ENCODE results near the gene HOXC9.

The HOXC9 gene

DNA sequence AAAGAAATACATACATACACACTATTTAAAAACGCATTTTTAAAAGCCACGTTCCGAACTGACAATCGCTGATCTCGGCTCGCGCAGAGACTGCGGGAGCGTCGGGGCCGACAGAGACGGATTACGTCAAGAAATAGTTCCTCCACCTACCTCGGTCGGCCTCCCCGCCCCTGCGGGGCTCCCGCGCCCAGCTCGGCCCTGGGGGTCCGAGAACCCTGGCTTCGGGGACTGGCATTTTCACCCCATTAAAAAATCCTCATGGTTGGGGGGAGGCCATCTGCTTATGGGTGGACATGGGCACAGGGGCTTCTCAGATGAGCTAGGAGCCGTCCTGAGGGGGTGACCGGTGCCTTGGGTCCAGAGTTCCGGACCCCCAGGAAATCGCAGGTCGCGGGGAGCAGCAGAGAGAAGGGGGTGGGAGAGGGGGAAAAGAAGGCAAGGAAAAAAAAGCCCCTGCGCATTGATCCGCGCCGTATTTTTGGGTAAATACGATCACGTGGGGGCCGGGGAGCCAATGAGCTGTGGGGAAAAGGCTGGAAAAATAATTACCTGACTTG, 324 bp upstream of the HOXC9 start:
- Histone ChIP-seq H3K9ac (ENCODE audit: low read length) (no peak overlapping the region), H3K9me2 (replicated peaks; ENCODE audit: insufficient read depth, low read length) (no peaks in the 10 kb centered on the region), H3K4me3 (ENCODE audit: insufficient read depth, low read length, poor library complexity, severe bottlenecking) (no peak overlapping the region), H3F3A (ENCODE audit: insufficient read depth) (no peaks in the 10 kb centered on the region), H3K36me3 (ENCODE audit: low read length) (no peaks in the 10 kb centered on the region), H2AFZ (ENCODE audit: low read depth, low read length, severe bottlenecking) (no peak overlapping the region), H3K27ac (ENCODE audit: low read depth, low read length) (no peak overlapping the region), H3K79me2 (ENCODE audit: insufficient read depth, low read length) (no peaks in the 10 kb centered on the region), H4K20me1 (ENCODE audit: low read depth, low read length) (no peaks in the 10 kb centered on the region), H3K4me2 (ENCODE audit: low read depth, low read length, poor library complexity, severe bottlenecking) (no peak overlapping the region), H3K27me3 (ENCODE audit: low read length) (no peaks in the 10 kb centered on the region), H3K9me3 (ENCODE audit: insufficient read depth, low read length) (no peaks in the 10 kb centered on the region)
- no peak for TF ChIP-seq EZH2phosphoT487 (conservative IDR thresholded peaks at IDR 0.05; ENCODE audit: low read length)
- TF ChIP-seq, protein P1, sequence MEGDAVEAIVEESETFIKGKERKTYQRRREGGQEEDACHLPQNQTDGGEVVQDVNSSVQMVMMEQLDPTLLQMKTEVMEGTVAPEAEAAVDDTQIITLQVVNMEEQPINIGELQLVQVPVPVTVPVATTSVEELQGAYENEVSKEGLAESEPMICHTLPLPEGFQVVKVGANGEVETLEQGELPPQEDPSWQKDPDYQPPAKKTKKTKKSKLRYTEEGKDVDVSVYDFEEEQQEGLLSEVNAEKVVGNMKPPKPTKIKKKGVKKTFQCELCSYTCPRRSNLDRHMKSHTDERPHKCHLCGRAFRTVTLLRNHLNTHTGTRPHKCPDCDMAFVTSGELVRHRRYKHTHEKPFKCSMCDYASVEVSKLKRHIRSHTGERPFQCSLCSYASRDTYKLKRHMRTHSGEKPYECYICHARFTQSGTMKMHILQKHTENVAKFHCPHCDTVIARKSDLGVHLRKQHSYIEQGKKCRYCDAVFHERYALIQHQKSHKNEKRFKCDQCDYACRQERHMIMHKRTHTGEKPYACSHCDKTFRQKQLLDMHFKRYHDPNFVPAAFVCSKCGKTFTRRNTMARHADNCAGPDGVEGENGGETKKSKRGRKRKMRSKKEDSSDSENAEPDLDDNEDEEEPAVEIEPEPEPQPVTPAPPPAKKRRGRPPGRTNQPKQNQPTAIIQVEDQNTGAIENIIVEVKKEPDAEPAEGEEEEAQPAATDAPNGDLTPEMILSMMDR (IDR thresholded peaks at IDR 0.05; ENCODE audit: insufficient read depth, low read length, poor library complexity, severe bottlenecking): no peak

DNA sequence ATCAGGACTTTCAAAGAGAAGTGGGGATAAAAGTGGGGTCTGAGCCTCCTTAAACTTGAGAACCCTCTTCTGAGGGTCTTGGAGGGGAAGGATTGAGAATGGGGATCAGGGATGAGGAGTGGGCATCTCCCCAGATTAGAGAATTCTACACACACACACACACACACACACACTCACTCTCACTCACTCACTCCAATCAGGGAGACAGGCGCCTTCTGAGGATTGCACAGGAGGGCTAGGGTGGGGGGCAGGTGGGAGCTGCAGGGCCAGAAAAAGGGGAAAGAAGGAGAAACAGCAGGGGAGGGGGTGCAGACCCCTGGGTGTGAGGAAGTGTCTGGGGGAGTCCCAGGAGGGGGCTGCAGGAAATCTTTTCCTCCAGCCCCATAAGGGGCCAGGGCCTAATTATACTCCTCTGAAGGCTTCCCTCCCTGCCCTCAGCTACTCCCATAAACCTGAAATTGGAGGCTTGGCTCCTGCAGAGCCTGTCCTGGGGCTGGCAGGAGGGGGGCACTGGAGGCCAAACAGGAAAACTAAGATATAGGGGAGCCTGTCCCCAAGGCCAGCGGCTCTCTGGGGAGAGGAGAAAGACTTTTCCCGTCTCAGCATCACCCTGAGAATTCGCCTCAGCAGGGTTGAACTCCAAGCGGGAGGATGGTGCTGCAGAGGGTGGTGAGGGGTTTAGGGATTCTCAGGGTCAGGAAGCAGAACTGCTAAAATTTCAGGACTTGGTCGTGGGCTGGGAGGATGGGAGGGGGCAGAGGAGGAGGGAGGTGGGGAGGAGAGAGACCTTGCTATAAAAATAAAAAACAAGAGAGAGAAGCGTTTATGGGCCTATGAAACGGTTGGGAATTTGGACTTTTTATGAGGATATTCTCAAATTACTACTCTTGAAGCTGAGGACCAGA, 1.6 kb downstream of the HOXC9 start:
- Histone ChIP-seq H4K20me1 (ENCODE audit: low read depth, low read length) (no peaks in the 10 kb centered on the region), H3K36me3 (ENCODE audit: low read length) (no peaks in the 10 kb centered on the region), H3K27ac (ENCODE audit: low read depth, low read length) (no peak overlapping the region), H3K27me3 (ENCODE audit: low read length) (no peaks in the 10 kb centered on the region), H3F3A (ENCODE audit: insufficient read depth) (no peaks in the 10 kb centered on the region), H3K9ac (ENCODE audit: low read length) (no peak overlapping the region), H3K4me2 (ENCODE audit: low read depth, low read length, poor library complexity, severe bottlenecking) (no peak overlapping the region), H2AFZ (ENCODE audit: low read depth, low read length, severe bottlenecking) (no peak overlapping the region), H3K9me2 (replicated peaks; ENCODE audit: insufficient read depth, low read length) (no peaks in the 10 kb centered on the region), H3K9me3 (ENCODE audit: insufficient read depth, low read length) (no peaks in the 10 kb centered on the region), H3K4me3 (ENCODE audit: insufficient read depth, low read length, poor library complexity, severe bottlenecking) (no peak overlapping the region), H3K79me2 (ENCODE audit: insufficient read depth, low read length) (no peaks in the 10 kb centered on the region)
- no peak for TF ChIP-seq EZH2phosphoT487 (conservative IDR thresholded peaks at IDR 0.05; ENCODE audit: low read length)
- TF ChIP-seq, protein P1 (IDR thresholded peaks at IDR 0.05; ENCODE audit: insufficient read depth, low read length, poor library complexity, severe bottlenecking): no peak

DNA sequence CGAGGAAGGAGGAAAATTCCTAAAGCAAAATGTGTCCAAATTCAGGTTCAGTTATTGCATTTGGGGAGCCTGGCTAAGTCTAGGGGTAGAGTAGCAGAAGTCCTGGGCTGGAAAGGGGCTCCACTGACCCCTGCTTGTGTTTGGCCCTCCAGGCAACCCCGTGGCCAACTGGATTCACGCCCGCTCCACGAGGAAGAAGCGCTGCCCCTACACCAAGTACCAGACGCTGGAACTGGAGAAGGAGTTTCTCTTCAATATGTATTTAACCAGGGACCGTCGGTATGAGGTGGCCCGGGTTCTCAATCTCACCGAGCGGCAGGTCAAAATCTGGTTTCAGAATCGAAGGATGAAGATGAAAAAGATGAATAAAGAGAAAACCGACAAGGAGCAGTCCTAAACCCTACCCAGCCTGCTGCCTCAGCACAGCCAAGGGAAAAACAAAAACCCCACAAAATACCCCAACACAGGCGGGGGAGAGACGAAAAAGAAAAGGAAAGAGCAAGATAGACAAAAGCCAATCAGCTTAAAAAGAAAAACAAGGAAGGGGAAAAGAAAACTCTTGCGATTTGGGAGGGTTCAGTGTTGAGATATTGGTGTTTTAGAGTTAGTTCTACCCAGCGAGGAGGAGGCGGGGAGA, 2.4 kb downstream of the HOXC9 start:
- no peaks in the 10 kb centered on the region for H3K9me3 ChIP-seq (ENCODE audit: insufficient read depth, low read length)
- H3K4me3 ChIP-seq (ENCODE audit: insufficient read depth, low read length, poor library complexity, severe bottlenecking): no peak overlapping the region
- no peaks in the 10 kb centered on the region for H4K20me1 ChIP-seq (ENCODE audit: low read depth, low read length)
- no peak overlapping the region for H2AFZ ChIP-seq (ENCODE audit: low read depth, low read length, severe bottlenecking)
- no peak overlapping the region for H3K4me2 ChIP-seq (ENCODE audit: low read depth, low read length, poor library complexity, severe bottlenecking)
- H3K36me3 ChIP-seq (ENCODE audit: low read length): no peaks in the 10 kb centered on the region
- no peak for TF ChIP-seq EZH2phosphoT487 (conservative IDR thresholded peaks at IDR 0.05; ENCODE audit: low read length)
- TF ChIP-seq, protein P1 (IDR thresholded peaks at IDR 0.05; ENCODE audit: insufficient read depth, low read length, poor library complexity, severe bottlenecking): no peak
- no peak overlapping the region for H3K27ac ChIP-seq (ENCODE audit: low read depth, low read length)
- no peaks in the 10 kb centered on the region for H3K9me2 ChIP-seq (replicated peaks; ENCODE audit: insufficient read depth, low read length)
- no peaks in the 10 kb centered on the region for H3K27me3 ChIP-seq (ENCODE audit: low read length)
- no peaks in the 10 kb centered on the region for H3F3A ChIP-seq (ENCODE audit: insufficient read depth)
- no peak overlapping the region for H3K9ac ChIP-seq (ENCODE audit: low read length)
- no peaks in the 10 kb centered on the region for H3K79me2 ChIP-seq (ENCODE audit: insufficient read depth, low read length)
